Fibroblast of lung (primary cell): Measurements from ENCODE around the gene NECAB3. TPM values are rescaled to one million over a fixed set of nuclear protein-coding genes. Genes with fewer than 3 reads are reported as not detected.

Experiments
- DNase-seq, 2 donors: peaks; one replicate each; pipeline versions ENCODE4 v3.0.0 to v3.0.0-alpha.2; 2010; ENCODE audit warnings: low read depth in 2 of 2
- H2AFZ ChIP-seq: 2 replicates; pipeline ENCODE4 v1.5.1; 2012; ENCODE audit warnings: low read length, control low read depth, inconsistent platforms
- H3K27ac ChIP-seq: 2 replicates; pipeline ENCODE4 v1.5.1; 2011; ENCODE audit warnings: low read length, control low read depth; ENCODE audit not compliant: insufficient read depth
- H3K27me3 ChIP-seq: 2 replicates; pipeline ENCODE4 v1.5.1; 2011; ENCODE audit warnings: mild to moderate bottlenecking, low read length; ENCODE audit not compliant: control insufficient read depth, insufficient read depth
- H3K36me3 ChIP-seq: 2 replicates; pipeline ENCODE4 v1.5.1; 2011; ENCODE audit warnings: low read length; ENCODE audit not compliant: control insufficient read depth, insufficient read depth
- H3K4me1 ChIP-seq: 2 replicates; pipeline ENCODE4 v1.5.1; 2011; ENCODE audit warnings: low read length; ENCODE audit not compliant: control insufficient read depth, insufficient read depth; ENCODE audit errors: extremely low read depth
- H3K4me2 ChIP-seq: 2 replicates; pipeline ENCODE4 v1.5.1; 2011; ENCODE audit warnings: low read length, control low read depth; ENCODE audit not compliant: insufficient read depth; ENCODE audit errors: extremely low read depth
- H3K4me3 ChIP-seq, 4 experiments: fragments of 200-600 bp in 1 of 4; sonication (generic) in 1 of 4; replicated peaks in 1 of 4; 2 replicates each; pipeline ENCODE4 v1.5.1; 2011 to 2016; ENCODE audit warnings: low read length in 4 of 4, low read depth in 3 of 4, mild to moderate bottlenecking in 3 of 4, control low read depth in 2 of 4, inconsistent platforms in 1 of 4, mixed read lengths in 1 of 4; ENCODE audit not compliant: insufficient read depth in 1 of 4; ENCODE audit errors: control extremely low read depth in 1 of 4
- H3K79me2 ChIP-seq: 2 replicates; pipeline ENCODE4 v1.5.1; 2012; ENCODE audit warnings: mild to moderate bottlenecking, low read length, inconsistent platforms; ENCODE audit not compliant: control insufficient read depth, insufficient read depth
- H3K9ac ChIP-seq: 2 replicates; pipeline ENCODE4 v1.5.1; 2011; ENCODE audit warnings: mild to moderate bottlenecking, low read length, control low read depth; ENCODE audit not compliant: insufficient read depth
- H3K9me3 ChIP-seq: 2 replicates; pipeline ENCODE4 v1.5.1; 2012; ENCODE audit warnings: low read depth, low read length; ENCODE audit not compliant: control insufficient read depth, insufficient read depth
- H4K20me1 ChIP-seq: 2 replicates; pipeline ENCODE4 v1.5.1; 2011; ENCODE audit warnings: low read length; ENCODE audit not compliant: control insufficient read depth, insufficient read depth; ENCODE audit errors: extremely low read depth
- EZH2 ChIP-seq: IDR thresholded peaks from 2 replicates; pipeline ENCODE4 v1.5.1; 2012; ENCODE audit warnings: low read length, control low read depth, mild to moderate bottlenecking; ENCODE audit errors: missing control alignments
- polyA plus RNA-seq, 2 donors: library from polyadenylated mRNA; depleted of rRNA in 1 of 2; stranded (reverse) in 1 of 2; unstranded in 1 of 2; fragments of >200 nt; gene quantifications; 2 replicates each; pipeline ENCODE4 v1.2.1, GENCODE V29; 2011 to 2012; ENCODE audit warnings: missing spikeins in 1 of 2
- total RNA-seq: library from RNA; depleted of rRNA; stranded (reverse); fragments of >200 nt; gene quantifications from 2 replicates; pipeline ENCODE4 v1.2.1, GENCODE V29; 2014
- TF ChIP-seq, protein P1 (sequence below), 2 donors: IDR thresholded peaks in 1 of 2; conservative IDR thresholded peaks in 1 of 2; 1 replicate in 1 of 2; 2 replicates in 1 of 2; pipeline ENCODE4 v1.5.1; 2011 to 2012; ENCODE audit warnings: low read length in 2 of 2, control low read depth in 1 of 2, inconsistent platforms in 1 of 2, low read depth in 1 of 2, mild to moderate bottlenecking in 1 of 2

Gene NECAB3
- total and polyA plus RNA-seq, 2 donors (not counting 1 experiment from before 2014, with no cell fraction given): 5.1 to 20.5 TPM

DNA sequence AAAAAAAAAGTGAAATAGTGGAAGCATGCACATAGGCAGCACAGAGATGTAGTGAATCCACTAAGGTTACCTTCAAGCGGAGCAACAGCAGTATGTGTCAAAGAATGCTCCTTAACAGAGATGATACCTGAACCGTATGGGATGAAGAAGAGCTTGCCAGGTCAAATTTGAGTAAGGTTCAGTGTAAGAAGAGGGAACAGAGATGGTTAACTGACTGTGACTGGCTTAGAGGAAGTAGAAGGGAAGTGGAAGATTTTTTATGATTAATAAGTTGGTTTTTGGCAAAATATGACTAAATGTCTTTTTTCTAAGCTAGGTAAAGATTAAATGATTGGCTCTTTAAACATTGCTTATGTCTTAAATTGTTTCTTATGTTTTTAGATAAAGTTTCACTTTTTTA, 64.7 kb downstream of the NECAB3 start:
- Histone ChIP-seq H3K4me2 (no peak overlapping the region), H4K20me1 (no peaks in the 10 kb centered on the region), H3K4me3 (no peak overlapping the region), H3K36me3 (no peaks in the 10 kb centered on the region), H3K27ac (no peak overlapping the region), H3K27me3 (no peaks in the 10 kb centered on the region), H3K4me1 (no peaks in the 10 kb centered on the region), H3K9ac (no peak overlapping the region), H2AFZ (no peak overlapping the region), H3K79me2 (no peaks in the 10 kb centered on the region), H3K9me3 (no peaks in the 10 kb centered on the region)
- TF ChIP-seq EZH2: no peak
- TF ChIP-seq, protein P1, sequence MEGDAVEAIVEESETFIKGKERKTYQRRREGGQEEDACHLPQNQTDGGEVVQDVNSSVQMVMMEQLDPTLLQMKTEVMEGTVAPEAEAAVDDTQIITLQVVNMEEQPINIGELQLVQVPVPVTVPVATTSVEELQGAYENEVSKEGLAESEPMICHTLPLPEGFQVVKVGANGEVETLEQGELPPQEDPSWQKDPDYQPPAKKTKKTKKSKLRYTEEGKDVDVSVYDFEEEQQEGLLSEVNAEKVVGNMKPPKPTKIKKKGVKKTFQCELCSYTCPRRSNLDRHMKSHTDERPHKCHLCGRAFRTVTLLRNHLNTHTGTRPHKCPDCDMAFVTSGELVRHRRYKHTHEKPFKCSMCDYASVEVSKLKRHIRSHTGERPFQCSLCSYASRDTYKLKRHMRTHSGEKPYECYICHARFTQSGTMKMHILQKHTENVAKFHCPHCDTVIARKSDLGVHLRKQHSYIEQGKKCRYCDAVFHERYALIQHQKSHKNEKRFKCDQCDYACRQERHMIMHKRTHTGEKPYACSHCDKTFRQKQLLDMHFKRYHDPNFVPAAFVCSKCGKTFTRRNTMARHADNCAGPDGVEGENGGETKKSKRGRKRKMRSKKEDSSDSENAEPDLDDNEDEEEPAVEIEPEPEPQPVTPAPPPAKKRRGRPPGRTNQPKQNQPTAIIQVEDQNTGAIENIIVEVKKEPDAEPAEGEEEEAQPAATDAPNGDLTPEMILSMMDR (conservative IDR thresholded peaks at IDR 0.05 in 1 of 2, IDR thresholded peaks at IDR 0.05 in 1 of 2; ENCODE audit: low read depth in 1 of 2, low read length in 2 of 2): no peak
- no peak for DNase-seq

Other genes starting within 250 kb of the NECAB3 start
- 28.8 and 46.6 TPM in 2 replicates for gene SNTA1, start 230.7 kb downstream of the NECAB3 start, total RNA-seq
- gene SNTA1, start 230.7 kb downstream of the NECAB3 start, polyA plus RNA-seq: 17.2 and 18.2 TPM in 2 replicates
- 5.1 and 7.3 TPM in 2 replicates for gene CBFA2T2, start 184.3 kb downstream of the NECAB3 start, total RNA-seq
- gene CBFA2T2, start 184.3 kb downstream of the NECAB3 start, polyA plus RNA-seq: 4.8 and 5.6 TPM in 2 replicates
- under 0.01 and 0.17 TPM in 2 replicates for gene C20orf144, start 12.1 kb downstream of the NECAB3 start, total RNA-seq
- 0.10 and 0.20 TPM in 2 replicates for gene C20orf144, start 12.1 kb downstream of the NECAB3 start, polyA plus RNA-seq
- 1.8 and 2.0 TPM in 2 replicates for gene ACTL10, start 7.5 kb downstream of the NECAB3 start, total RNA-seq
- gene ACTL10, start 7.5 kb downstream of the NECAB3 start, polyA plus RNA-seq: 0.26 and 0.32 TPM in 2 replicates
- gene E2F1, start 12.0 kb upstream of the NECAB3 start, total RNA-seq: 0.51 and 2.1 TPM in 2 replicates
- gene E2F1, start 12.0 kb upstream of the NECAB3 start, polyA plus RNA-seq: 3.5 and 9.6 TPM in 2 replicates
- 4.6 and 6.3 TPM in 2 replicates for gene PXMP4, start 45.9 kb upstream of the NECAB3 start, total RNA-seq
- 4.1 and 5.2 TPM in 2 replicates for gene PXMP4, start 45.9 kb upstream of the NECAB3 start, polyA plus RNA-seq
- gene ZNF341, start 57.6 kb upstream of the NECAB3 start, total RNA-seq: 0.77 and 0.99 TPM in 2 replicates
- gene ZNF341, start 57.6 kb upstream of the NECAB3 start, polyA plus RNA-seq: 1.1 and 1.6 TPM in 2 replicates
- gene CHMP4B, start 136.9 kb upstream of the NECAB3 start, total RNA-seq: 26.3 and 26.5 TPM in 2 replicates
- gene CHMP4B, start 136.9 kb upstream of the NECAB3 start, polyA plus RNA-seq: 61.3 and 83.2 TPM in 2 replicates